HS-27A (cell line): Measurements from ENCODE around the gene ADCY7.

Experiments used
- DNase-seq: peaks from one replicate; pipeline ENCODE4 v3.0.0-alpha.2; 2012; ENCODE audit warnings: low read depth, missing footprints

ADCY7 gene

DNA sequence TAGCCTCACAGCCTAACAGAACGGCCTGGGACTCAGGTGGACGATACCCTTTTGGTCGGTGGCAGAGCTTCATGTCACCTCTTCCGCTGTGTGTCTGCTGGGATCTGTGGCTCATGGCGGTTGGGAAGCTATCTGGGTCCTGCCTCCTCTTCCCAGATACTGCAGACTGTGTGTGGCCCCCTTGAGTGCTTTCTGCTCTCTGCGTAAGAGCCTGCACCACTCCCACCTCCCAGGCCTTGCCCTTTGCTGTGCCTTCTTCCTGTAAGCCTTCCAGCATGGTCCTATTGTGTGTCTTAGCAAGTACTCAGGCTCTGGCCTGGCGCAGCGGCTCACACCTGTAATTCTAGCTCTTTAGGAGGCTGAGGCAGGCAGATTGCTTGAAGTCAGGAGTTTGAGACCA is 17.5 kb upstream of the ADCY7 start:
- no peak for DNase-seq

DNA sequence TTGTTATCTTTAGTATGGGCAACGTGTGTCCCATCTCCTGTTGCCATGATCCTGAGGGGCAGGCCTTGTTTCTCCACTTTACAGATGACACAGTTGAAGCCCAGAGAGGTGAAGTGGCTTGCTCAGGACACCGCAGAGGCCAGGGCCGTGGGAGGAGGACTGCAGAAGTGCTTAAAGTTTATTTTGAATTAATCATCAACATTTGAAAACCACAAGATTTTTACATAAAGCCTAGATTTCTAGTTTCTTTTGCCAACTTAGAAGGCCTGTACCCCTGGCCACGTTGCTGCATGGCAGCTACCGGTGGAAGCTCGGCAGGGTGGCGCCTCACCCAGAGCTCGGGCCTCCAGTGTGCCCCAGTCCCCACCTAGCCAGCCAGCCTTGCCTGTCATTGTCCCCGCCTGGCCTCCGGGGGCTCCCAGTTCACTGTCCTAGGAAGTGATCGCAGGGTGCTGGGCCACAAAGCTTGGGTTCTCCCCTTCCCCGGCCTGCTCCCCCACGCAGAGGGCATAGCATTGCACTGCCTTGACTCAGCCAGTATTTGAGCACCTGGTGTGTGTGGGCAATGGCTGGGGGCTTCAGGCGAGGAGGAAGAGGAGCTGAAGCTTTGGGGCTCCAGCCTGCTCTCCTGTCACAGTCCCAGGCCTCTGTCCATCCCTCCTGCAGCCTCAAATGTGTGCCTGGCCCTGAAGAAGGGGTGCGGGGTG is 14.8 kb upstream of the ADCY7 start:
- DNase-seq = peak; percentile 84

- no peak for DNase-seq
Measured at GRCh38 chr16:50252082-50252611, 14.2 kb upstream of the ADCY7 start.

DNA sequence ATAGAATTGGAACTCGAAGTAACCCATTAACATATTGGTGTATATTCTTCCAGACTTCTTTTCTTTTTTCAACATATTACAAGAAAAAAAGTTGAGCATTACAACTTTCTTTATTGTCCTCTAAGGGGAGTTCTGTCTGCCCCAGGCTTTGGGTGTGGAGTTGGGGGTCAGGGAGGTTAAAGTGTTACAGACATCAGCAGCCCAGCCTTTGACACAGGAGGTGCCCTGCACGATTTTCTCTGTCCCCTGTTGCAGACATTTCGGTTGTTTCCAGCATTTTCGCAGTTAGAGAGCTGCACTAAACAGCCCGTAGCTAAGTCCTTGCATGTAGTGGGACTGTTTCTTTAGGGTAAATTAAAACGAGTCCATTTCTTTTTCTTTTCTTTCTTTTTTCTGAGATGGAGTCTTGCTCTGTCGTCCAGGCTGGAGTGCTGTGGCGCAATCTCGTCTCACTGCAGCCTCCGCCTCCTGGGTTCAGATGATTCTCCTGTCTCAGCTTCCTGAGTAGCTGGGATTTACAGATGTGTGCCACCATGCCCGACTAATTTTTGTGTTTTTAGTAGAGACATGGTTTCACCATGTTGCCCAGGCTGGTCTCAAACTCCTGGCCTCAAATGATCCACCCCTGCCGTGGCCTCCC is 13.4 kb upstream of the ADCY7 start:
- no peak for DNase-seq

DNA sequence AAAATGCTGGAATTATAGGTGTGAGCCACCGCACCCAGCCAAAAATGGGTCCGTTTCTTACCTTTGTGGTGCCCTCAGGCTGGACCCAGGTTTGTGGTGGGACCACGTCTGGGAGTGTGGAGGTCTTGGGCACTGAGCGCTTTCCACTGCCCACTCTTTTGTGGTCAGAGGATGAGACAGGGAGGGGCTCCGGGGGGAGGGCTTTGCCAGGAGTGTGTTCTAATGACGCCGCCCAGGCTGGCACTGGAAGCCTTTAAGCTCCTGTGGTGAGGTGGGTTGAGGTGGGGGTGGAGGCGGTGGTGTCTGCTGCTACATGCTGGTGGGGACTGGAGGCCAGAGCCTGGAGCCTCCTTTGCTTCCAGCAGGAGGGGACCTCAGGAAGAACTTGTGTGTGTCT is 12.8 kb upstream of the ADCY7 start:
- DNase-seq = no peak

DNA sequence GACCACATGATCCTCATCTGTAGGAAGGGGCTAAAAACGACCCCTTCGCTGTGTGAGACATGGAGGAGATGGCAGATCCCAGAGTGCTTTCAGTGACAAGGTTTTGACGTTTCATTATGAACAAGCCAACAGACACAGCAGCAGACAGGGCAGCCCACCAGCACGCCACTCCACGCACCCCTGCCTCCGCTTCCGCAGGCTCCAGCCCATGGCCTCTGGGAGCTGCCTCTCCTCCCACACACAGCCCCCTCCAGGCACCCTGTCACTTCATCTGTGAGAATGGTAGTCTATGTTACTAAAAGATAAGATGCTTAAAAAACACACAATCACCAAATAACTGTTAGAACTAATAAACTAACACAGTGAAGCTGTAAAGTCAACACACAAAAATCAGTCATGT is 12.3 kb upstream of the ADCY7 start:
- no peak for DNase-seq

DNA sequence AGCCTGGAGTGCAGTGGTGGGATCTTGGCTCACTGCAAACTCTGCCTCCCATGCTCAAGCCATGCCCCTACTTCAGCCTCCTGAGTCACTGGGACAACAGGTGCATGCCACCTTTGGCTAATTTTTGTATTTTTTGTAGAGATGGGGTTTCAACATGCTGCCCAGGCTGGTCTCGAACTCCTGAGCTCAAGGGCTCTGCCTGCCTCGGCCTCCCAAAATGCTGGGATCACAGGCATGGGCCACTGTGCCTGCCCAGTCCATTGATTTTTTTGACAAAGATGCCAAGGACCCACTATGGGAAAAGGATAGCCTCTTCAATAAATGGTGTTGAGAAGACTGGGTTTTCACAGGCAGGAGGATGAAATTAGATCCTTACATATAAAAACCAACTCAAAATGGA is 10.8 kb upstream of the ADCY7 start:
- DNase-seq = no peak

DNA sequence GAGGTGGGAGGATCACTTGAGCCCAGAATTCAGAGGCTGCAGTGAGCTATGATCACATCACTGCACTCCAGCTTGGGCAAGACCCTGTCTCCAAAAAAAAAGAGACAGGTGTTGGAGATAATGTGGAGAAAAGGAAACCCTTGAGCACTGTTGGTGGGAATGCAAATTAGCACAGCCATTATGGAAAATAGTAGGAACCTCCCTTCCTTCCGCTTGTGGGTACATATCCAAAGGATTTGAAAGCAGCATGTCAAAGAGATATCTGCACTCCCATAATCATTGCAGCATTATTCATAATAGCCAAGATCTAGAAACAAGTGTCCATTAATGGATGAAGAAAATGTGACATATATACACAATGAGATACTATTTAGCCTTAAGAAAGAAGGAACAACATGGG is 9.7 kb upstream of the ADCY7 start:
- DNase-seq = no peak

- no peak for DNase-seq
Measured at GRCh38 chr16:50257876-50258275, 8.5 kb upstream of the ADCY7 start.

GRCh38 chr16:50259334-50260205 is 6.8 kb upstream of the ADCY7 start:
- DNase-seq = no peak

DNA sequence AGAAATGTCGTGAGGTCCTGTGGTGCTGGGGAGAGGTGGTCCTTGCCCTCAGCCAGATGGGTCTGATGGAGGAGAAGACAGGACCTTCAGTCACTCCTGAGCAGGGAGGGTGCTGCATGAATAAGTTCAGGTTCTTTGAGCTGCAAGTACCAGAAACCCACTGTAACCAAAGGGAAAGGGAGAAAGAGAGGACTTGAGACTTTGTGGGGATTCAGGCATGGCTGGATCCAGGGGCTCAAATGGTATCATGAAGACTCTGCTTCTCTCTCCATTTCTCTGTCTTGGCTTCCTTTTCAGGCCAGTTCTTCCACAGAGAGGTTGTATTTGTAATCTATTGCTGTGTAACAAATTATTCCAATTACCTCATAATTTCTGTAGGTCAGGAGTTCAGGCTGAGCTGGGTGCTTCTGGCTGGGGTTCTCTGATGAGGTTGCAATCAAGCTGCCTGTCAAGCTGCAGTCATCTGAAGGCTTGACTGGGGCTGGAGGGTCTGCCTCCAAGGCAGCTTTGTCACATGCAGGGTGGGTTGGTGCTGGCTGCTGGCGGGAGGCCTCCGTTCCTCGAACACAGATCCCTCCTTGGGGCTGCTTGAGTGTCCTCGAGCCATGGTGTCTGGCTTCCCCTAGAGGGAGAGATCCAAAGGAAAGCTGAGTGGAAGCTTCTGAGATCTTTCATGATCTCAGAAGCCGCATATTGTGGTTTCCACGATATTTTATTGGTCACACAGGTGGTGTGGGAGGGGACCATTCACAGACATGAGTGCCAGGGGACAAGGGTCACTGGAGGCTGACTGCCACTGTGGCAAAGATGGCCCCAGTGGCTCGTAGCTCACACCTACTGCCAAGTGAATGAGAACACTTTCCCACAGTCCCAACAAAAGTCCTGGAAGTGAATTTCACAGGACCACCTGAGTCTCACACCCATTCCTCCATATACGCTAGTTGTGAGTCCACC is 5.9 kb upstream of the ADCY7 start:
- no peak for DNase-seq

- DNase-seq = no peak
Measured at GRCh38 chr16:50261160-50261706, 5.1 kb upstream of the ADCY7 start.

DNA sequence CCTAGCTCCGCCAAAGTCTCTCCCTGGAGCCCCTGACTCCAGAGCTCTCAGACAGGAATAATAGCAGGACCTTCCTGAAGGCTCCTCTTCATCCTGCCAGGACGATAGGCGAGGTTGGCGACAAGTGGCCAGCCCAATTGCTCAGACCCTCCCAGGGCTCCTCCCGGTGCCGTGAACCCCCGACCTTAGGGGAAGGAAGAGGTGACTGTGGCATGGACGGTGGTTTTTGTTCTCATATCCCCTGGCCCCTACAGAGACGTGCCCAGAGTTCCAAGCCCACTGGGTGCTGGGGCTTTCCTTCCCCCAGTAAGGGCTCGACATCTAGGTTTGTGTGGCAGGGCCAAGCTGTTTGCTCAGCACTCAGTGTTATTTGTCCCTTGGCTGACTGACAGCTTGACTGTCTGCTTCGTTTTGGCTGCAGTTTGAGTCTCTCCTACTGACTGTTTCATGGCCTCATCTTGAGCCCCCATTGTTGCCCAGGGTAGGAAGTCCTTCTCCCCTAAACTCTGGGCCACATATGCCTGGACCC is 4.6 kb upstream of the ADCY7 start:
- DNase-seq = no peak

GRCh38 chr16:50263060-50263909 is 3.1 kb upstream of the ADCY7 start:
- DNase-seq = no peak

- DNase-seq = no peak
Measured at GRCh38 chr16:50263940-50264929, 2.1 kb upstream of the ADCY7 start.

DNA sequence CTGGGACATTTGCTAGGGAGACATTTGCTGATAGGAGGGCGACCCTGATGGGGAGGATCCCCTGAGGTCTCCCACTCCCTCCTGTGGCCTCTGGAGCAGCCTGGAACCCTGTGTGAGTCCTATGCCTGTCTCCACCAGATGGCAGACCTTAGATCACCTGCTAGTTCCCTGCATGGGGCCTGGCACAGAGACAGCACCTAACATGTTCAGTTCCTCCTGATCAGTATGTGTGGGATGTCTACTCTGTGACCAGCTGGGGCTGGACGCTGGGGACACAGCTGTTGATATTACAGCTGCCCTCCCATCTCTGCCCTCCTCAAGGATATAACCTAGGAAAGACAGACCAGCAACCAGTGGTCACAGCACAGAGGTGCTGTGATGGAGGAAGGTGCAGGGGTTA is 1.1 kb upstream of the ADCY7 start:
- DNase-seq = no peak

DNA sequence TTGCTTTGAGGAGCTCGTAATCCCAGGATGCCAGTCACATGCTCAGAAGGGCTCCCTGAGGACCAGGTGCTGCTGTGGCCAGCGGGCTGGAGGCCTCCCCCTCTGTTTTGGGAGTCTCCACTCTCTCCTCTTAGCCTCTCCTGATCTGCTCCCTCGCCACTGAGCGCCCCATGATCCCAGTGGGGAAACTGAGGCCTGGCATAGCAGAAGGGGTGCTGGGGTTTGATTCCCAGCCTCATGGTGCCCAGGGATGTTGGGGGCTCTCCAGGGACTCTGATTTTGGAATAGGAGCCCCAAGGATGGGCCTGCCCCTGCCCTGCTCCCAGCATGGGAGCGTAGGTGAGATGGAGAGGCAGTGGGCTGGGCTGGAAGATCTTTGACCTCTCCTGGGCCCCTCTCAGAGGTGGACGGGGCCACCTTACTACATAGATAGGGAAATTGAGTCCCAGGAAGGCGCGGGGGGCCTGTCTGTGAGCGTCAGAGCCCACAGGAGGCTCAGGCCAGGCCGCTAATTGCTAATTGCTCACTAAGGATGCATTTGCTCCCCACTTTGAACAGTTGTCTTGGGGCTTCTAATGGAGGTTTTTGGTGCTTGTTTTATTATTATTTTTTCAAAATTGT is 525 bp upstream of the ADCY7 start:
- no peak for DNase-seq

- DNase-seq = no peak
Measured at GRCh38 chr16:50267151-50267631, 840 bp downstream of the ADCY7 start.
